GM19324 (cell line): ENCODE data around the gene SNX19.

Experiments used
- ATAC-seq: cut with Tn5 transposase; IDR thresholded peaks from one replicate; pipeline ENCODE4 v1.9.1; 2021; ENCODE audit warnings: mild to moderate bottlenecking, moderate library complexity; ENCODE audit not compliant: unreplicated experiment, low FRiP score

SNX19 gene

DNA sequence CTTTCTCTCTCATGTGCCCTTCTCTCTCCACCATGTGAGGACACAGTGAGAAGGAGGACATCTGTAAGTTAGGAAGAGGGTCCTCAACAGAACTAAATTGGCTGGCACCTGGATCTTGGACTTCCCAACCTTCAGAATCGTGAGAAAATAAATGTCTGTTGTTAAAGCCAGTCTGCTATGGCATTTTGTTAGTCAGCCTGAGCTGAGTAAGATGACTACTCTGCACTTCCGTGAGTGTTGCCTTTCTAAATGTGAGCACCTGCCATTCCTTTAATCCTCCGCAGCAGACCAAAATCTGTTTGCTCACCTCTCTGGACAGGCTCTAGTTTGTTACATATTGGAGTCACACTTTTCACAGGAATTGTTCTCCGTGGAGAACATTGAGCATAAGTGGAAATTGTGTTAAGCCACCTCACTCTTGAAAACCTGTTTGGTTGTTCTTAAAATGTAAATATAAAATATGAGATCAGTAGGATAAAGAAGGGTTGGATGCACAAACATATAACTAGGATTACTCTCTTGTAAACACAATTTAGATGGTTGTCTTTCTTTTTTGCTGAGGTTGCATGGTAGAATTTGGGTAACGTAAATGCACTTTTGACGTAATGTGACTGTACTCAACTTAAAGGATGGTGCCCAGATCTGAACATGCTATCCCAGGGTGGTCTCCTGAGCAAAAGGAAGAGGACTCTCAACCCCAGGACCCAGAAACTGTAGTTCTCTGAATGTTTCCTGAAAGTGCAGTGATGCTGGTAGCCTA lies 65.9 kb downstream of the SNX19 start:
- no peak for ATAC-seq

DNA sequence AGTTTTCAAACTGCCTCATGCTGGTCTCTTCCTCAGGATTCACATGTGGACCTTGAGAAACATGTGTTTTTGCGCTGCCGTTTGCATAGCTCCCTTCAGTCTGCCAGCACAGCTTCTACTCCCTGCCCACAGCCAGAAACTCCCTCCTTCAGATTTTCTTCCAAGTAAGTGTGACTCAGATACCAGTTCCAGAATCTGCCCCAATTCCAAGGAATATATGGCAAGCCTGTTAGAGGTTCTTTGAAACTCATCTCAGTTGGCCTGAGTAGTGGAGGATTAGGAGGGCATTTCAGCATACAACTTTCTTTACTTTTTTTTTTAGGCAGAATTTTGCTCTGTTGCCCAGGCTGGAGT lies 67.1 kb downstream of the SNX19 start:
- ATAC-seq = no peak

DNA sequence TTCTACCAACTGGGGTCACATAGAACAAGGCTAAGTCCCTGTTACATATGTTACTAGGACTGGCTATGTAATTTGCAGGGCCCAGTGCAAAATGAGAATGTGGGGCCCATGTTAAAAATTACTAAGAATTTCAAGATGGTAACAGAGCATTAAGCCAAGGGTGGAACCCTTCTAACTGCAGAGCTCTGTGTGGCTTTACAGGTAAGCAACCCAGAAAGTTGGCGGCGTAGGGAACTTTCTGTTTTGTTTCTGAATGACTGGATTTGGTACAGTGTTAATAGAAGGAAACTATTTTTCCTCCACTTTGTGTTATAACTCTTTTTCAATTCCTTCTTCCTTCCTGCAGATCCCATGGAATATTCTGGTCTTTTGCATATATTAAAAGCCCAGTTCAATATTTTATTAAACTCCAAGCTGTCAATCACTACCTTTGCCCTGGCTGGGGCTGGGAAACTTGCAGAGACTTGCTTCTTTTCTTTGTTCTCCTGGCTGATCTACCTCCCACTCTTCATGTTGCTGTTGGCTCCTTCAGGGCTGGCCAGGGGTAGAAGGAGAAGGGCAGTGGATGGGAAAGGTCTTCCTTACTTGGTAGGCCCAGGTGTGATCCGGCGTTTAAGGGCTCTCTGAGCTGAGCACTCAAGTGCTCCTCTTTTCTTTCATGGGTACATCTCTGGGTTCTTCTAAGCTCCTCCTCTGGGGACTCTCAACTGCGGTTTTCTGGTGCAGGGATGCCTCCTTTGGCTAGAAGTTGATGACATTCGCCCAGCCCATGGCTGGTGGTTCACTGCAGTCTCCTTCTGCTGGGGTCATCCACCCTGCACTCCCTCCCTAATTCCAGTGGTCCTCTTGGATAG lies 67.7 kb downstream of the SNX19 start:
- no peak for ATAC-seq

DNA sequence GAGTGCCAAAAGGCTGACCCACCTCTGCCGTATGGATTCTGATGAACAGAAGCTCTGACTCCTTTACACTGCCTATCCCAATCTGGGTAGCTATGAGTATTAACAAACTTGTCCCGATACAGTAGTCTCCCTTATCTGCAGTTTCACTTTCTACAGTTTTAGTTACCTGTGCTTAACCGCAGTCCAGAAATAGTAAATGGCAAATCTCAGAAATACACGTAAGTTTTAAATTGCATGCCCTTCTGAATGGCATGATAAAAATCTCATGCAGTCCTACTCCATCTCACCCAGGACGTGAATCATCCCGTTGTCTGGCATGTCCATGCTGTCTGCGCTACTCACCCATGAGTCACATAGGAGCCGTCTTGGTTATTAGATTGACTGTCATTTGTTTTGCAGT lies 68.8 kb downstream of the SNX19 start:
- ATAC-seq = no peak

DNA sequence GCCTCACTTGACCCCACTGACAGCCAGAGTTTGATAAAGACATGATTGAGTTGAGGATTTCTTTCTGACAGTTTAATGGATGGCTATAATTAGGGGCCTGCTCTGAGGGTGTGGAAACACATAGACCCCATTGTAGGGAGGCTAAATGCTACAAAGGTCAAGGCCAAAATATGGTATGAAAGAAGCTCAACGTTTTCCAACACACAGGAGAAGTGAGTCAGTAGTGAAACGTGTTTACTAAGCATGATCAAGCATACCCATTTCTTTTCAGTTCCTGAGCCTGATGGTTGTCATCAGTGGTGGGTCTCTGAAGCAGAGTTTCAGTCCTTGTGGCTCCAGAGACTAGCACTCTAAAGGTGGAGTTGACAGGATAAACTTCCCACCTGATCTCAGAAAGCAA lies 69.7 kb downstream of the SNX19 start:
- ATAC-seq = no peak

DNA sequence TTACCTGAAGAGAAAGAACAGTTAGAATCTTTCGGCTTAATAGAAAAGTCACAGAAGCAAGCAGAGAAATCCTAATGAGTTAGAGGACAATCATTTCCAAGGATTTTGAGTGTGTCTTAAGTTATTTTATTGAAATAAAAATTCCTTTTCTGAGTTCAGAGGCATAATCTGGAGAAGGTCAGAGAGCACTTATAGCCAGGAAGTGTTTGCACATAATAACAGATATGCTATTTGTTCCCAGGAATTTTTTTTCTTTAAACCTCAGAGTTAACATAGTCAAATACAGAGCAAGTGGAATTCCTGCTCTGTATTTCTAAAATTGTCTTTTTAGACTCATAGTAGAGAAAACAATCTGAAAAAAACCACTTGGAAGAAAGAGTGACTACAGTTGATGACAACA lies 74.3 kb downstream of the SNX19 start:
- ATAC-seq = no peak

DNA sequence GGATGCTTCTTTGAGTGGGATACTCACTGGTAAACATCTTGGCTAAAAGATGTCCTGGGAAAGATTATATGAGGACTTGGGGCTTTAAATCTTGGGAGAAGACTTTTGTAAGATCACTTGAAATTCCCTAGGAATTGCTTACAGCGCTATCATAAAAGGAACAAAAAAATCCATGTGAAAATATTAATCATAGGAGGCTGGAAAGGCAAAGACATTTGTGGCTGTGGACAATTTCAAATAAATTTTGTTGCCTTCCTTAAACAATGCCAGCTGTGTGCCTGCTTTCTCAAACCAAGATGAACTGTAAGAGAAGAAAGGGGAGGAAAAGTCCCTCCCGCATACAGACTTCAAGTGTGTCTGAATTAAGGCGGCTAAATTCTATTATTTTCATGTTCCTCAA lies 75.6 kb downstream of the SNX19 start:
- ATAC-seq = no peak

DNA sequence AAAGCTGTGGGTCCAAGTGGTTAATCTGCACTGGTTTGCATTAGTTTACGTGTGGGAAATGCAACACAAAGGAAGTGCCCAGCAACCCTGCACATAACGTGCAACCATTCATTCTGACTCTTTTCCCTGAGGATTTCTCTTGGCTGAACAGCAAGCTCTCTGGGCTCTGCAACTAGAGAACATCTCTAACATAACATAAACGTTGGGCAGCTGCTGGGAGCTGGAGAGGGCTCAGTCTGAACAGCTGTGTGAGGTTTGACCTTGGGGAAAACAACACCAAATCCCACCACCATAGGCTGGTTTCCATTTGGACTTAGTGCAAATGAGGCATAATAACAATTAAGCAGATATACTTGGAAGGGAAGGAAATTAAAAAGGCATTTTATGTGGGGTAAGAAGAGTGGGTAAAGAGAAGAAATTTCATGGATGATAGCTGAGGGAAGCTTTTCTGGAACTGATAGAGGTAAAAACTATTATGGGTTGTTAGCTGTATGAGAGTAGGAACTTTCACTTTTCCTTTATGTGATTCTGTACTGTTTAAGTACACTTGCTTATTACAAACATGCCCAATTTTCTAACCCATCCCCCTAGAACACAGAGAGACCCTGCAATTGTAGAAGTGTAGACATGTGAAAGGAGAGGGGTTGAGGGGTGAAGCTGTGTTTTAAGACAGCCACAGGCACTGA lies 76.2 kb downstream of the SNX19 start:
- ATAC-seq = no peak

DNA sequence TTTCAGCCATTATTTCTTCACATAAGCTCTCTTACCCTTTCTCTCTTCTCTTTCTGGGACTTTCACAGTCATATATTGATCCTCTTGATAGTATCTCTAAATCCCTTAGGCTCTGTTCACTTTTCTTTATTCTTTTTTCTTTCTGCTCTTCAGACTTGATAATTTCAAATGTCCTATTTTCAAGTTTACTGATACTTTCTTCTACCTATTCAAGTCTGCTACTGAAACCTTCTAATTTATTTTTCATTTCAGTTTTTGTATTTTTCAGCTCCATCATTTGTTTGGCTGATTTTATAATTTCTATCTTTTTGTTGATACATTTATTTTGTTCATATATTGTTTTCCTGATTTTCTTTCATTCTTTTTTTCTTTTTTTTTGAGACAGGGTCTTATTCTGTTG lies 79.1 kb downstream of the SNX19 start:
- ATAC-seq = no peak

DNA sequence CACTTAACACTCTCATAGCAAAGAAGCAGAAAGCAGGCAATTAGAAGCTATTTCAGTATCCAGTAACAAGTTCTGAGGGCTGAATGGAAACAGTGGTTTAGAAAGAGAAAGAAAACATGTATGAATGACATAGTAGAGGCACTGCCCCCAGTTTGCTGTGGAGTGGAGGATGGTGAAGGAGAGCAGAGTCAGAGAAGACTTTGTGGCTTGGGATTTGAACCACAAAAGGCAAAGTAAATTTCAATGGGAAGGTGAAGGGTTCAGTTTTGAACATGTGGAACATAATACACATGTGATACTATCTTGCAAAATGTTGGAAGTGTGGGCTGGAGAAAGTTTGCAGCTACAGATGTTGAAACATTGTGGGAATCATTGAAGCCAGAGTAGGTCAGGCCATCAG lies 81.4 kb downstream of the SNX19 start:
- no peak for ATAC-seq

DNA sequence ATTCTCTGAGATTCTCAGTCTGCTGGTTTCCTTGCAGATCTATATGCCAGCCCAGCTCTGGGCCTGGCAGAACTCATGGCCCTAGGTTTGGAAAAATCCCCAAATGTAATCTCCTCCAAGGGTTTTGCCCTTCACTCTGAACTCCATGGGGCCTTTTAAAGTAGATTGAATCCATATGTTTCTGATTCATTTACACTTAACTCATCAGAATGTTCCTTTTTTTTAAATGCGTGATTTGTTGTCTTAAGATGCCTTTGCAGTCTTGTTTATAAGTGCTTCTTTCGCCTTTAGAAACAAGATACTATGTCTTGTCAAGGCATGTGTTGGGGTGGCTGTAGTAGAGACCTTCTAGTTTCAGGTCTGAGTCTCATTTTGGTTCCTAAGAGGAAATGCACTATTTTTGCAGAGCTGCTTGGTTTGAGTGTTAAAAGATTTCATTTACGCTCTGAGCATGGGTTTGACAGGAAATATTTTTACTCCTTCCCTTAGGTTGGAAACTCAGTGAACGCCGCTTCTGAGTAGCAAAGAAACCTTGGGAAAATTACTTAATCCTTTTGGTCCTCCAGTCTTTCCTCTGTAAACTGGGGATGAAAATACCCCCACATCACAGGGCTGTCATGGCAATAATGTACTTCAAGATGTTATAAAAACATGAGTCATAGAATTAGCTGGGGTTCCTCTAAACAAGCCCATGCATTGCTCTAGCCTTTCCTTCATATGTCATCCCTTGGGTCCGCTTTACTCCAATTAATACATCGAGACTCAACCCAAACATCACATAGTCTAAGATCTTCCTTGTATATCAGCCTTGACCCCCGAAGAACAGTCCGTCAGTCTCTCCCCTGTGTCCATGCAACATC lies 83.5 kb downstream of the SNX19 start:
- ATAC-seq = no peak

DNA sequence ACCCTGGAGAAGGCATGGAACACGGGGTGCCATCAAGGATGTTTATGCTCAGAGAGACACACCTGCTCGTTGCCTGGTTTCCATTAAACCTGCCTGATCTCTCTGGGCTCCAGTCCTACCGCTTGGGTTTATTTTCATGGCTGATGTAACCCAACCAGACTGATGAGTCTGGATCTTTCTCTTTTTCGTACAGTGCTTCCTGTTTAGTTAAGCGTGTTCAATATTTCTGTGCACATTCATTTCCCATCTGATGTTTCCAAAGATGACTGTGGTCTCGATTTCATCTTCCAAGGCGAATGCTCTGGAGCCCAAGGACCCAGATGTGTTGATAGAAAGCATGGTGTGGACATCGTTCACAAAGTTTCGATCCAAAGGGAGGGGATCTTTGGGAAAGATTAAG lies 84.3 kb downstream of the SNX19 start:
- ATAC-seq = no peak

DNA sequence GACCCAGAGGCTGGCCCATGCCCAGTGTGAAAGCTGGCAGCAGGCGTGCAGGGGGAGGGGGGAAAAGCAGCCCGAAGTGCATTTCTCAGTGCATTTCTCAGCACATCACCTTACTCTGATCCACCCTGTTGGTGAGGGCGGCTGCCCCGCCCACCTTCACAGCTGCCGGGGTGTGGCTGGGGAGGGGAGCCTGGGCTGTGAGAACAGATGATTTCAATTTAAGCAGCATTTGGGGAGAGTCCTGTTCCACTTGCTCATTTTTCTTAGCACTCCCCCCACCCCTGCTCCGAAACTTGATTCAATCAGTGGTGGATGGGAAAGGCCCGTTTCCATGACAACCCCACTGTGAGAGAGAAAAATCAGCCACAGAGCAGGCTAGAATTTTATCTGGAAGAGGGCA lies 84.8 kb downstream of the SNX19 start:
- ATAC-seq = no peak

DNA sequence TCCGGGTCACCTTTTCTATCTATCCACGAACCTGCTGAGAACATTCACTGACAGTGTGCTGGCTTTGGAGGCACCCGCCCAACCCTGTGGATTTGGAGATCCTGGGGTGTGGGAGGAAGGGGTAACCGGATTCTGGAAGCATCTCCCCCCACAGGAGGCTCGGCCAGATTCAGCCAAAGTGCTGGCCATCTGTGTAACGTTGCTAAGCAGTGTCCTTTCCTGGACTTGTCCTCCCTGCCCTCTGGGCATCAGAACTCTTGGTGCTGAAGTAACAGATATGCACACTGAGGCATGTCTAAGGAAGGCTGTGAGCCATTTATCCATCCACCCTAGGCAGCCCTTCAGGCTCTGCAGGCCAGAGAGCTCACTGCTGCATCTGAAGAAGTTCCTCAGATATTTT lies 85.7 kb downstream of the SNX19 start:
- no peak for ATAC-seq

DNA sequence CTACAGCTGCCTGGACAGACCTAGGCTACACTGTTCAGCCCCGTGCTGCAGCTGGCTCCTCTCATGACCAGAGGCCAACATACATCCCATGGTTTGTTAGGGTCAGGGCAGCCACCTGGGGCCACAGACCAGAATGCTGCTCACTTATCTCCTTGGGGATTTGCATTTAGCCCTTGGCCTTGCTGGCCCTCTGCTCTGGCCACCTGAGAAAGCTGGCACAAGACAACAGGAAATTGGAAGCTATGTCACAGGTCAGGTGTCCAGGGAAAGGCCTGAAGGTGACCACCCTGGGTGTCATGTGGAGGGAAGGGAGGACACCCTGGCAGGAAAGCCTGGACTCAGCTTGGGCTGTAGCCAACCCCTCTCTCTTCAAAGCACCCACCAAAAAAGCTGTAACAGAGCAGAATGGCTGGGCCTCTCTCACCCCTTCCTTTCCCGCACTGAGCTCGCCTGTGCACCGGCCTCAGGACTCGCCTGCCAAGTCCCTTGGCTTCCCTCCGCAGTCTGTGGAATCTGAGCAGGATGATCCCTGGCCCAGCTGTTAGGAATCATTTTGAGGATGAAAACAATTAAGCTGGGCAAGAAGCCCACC lies 86.3 kb downstream of the SNX19 start:
- no peak for ATAC-seq

DNA sequence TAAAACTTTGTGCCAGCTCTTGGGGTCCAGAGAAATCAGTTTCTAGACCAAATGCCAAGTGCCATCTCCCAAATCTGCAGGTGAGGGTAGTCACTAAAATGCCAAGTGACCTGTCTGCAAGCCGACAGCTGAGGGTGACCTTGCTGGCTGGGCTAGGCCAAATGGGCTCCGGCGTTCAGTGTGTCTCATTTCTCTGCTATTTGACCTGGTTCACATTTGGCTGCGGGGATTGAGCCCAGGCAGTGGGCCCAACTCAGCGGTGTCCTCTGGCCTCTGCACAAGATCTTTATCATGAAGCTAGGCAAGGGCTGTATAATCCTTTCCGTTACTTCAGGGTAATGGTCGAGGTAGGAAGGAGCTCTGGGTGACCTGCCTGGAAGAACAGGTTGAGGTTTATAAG lies 87.5 kb downstream of the SNX19 start:
- no peak for ATAC-seq

DNA sequence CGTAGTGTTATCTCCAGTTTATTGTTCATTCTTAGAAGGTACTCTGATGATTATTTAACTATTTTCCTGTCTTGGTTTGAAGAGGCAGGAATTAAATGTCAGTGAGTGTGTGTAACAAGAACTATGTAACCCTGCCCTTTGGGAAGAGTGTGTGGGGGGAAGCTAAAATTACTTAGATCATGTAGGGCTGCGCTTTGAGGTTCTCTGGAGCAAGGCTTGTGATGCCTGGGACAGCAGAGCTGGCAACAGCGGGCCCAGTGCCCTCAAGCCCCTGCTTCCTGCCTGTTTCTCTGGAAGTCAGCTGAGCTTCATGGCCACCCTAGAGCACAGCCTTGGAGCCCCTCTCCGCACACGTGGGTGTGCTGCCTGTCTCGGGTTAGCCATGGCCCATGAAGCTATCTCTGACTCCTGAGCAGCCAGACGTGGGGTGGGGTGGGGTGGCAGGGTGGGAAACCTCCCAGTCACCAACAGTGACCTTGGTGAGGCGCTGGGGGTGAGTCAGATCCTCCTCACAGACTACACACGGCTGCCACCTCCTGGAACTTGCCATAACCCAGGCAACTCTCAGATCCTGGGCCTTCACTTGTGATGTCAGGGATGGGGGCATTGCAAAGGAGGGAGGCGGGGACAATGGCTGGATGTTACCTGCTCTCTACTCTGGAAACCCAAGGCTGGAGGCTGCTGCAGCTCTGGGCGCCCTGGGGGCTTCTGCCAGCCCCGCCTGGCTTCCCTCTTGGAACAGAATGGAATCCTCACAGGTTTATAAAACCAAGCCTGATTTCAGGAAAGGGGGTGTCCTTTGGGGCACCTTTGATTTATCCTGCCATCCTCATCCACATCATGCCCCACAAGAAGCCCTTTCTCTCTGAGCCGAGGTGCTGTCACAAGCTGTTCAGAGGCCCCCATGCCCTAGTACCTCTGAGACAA lies 88.6 kb downstream of the SNX19 start:
- ATAC-seq = no peak

DNA sequence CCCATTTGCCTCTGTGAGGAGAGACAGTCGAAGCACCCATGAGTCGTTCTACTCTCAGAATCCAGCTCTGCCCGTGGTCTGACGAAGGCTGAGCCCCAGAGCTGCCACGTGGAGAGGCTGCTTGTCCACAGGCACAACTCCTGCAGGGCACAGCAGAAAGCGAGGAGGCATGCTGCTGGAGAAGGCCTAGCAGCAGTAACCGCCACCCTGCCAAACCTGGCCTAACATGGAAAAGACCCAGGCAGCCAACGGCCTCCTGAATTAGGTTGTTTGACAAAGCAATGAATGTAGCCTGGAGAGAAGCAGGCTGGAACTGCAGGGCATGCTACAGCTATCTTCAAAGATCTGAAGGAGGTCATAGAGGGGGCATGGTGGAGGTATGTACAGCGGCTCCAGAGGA lies 89.7 kb downstream of the SNX19 start:
- no peak for ATAC-seq

DNA sequence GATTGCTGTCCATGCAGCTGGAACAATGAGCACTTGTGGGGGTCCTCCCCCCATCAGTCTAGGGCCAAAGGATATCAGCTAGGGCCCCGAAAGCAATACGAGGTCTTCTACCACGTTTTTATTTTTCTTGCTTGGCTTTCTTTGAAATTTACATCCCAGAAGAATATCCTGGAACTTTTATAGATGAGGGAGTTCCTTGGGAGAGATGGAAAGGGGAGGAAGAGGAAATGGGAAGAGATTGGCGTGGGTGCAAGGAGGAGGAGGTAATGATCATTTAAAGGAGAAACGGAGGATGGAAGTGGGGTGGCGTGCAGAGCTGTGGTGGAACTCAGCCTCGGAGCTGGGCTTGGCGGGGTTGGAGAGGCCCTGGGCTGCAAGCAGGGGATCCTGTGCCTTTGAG lies 90.3 kb downstream of the SNX19 start:
- no peak for ATAC-seq
